OCI-LY7 (cell line): ENCODE data around the gene MLYCD.

Experiments used
- EZH2phosphoT487 ChIP-seq: fragments of 200-600 bp; sonication (generic); IDR thresholded peaks from 2 replicates; pipeline ENCODE4 v1.6.1; 2018; ENCODE audit warnings: low read depth, borderline replicate concordance, mild to moderate bottlenecking, mixed run types, antibody characterized with exemption, low read length, moderate library complexity, mixed read lengths
- TF ChIP-seq, protein P1 (sequence below): fragments of 200-600 bp; sonication (generic); conservative IDR thresholded peaks from 2 replicates; pipeline ENCODE4 v1.5.1; 2014; ENCODE audit warnings: mild to moderate bottlenecking, antibody characterized with exemption, low read length, moderate library complexity, mixed read lengths

DNA sequence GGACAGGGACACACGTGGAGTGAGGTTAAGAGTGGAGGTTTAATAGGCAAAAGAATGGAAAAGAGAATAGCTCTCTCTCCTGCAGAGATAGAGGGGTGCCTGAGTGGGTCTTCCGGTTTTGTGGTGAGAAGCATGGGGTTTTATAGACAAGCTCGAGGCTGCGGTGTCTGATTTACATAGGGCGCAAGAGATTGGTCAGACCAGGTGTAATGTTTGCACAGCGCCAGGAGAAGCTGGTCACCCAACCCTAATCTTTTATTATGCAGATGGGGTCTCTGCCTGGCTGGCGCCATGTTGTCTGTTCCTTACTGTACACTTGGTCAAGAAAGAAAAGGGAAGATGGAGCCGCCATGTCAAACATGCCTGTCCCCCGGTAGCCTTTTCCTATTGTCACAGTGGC lies 44.5 kb upstream of the MLYCD start:
- TF ChIP-seq, protein P1, sequence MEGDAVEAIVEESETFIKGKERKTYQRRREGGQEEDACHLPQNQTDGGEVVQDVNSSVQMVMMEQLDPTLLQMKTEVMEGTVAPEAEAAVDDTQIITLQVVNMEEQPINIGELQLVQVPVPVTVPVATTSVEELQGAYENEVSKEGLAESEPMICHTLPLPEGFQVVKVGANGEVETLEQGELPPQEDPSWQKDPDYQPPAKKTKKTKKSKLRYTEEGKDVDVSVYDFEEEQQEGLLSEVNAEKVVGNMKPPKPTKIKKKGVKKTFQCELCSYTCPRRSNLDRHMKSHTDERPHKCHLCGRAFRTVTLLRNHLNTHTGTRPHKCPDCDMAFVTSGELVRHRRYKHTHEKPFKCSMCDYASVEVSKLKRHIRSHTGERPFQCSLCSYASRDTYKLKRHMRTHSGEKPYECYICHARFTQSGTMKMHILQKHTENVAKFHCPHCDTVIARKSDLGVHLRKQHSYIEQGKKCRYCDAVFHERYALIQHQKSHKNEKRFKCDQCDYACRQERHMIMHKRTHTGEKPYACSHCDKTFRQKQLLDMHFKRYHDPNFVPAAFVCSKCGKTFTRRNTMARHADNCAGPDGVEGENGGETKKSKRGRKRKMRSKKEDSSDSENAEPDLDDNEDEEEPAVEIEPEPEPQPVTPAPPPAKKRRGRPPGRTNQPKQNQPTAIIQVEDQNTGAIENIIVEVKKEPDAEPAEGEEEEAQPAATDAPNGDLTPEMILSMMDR: no peak
- TF ChIP-seq EZH2phosphoT487: no peak
